Kidney (tissue), 14 donors: ENCODE data around the gene MASP1. TPM values are rescaled to one million over a fixed set of nuclear protein-coding genes. Genes with fewer than 3 reads are reported as not detected.

Experiments
- DNase-seq, 5 donors: peaks; one replicate each; pipeline ENCODE4 v3.0.0-alpha.2; 2013 to 2020
- FAIRE-seq: peaks from 2 replicates; lab custom pipeline; 2012; peaks lifted over from hg19 to GRCh38; lab: Jason Lieb, UNC
- H3K27ac ChIP-seq, 2 donors: one replicate each; pipeline ENCODE4 v1.7.0; 2013; ENCODE audit warnings: low read depth in 2 of 2, low read length in 2 of 2, inconsistent platforms in 1 of 2
- H3K27me3 ChIP-seq: one replicate; pipeline ENCODE4 v1.7.1; 2013; ENCODE audit warnings: low read length, inconsistent platforms; ENCODE audit not compliant: control insufficient read depth, insufficient read depth
- H3K36me3 ChIP-seq, 3 donors: one replicate each; pipeline versions ENCODE4 v1.7.0 to v1.7.1; 2013; ENCODE audit warnings: low read length in 3 of 3, control low read depth in 1 of 3, inconsistent platforms in 1 of 3; ENCODE audit not compliant: insufficient read depth in 3 of 3, control insufficient read depth in 2 of 3
- H3K4me1 ChIP-seq, 3 donors: one replicate each; pipeline versions ENCODE4 v1.7.0 to v1.7.1; 2013; ENCODE audit warnings: low read length in 3 of 3, inconsistent platforms in 1 of 3, low read depth in 1 of 3; ENCODE audit not compliant: control insufficient read depth in 2 of 3, insufficient read depth in 2 of 3
- H3K4me3 ChIP-seq, 3 donors: one replicate each; pipeline versions ENCODE4 v1.7.0 to v1.8.1; 2013; ENCODE audit warnings: low read length in 3 of 3, control low read depth in 1 of 3, inconsistent platforms in 1 of 3
- H3K9ac ChIP-seq, 3 donors: one replicate each; pipeline versions ENCODE4 v1.7.0 to v1.7.1; 2013; ENCODE audit warnings: low read length in 3 of 3, control low read depth in 1 of 3, inconsistent platforms in 1 of 3
- H3K9me3 ChIP-seq, 3 donors: one replicate each; pipeline versions ENCODE4 v1.7.0 to v1.7.1; 2013; ENCODE audit warnings: low read length in 3 of 3, control low read depth in 1 of 3, inconsistent platforms in 1 of 3; ENCODE audit not compliant: control insufficient read depth in 2 of 3, insufficient read depth in 1 of 3
- intact Hi-C: fragments of 100-400 bp; cut with DNase I; formaldehyde crosslinking; loops from one replicate; pipeline ENCODE4 v1.11.1; 2022
- polyA plus RNA-seq: library from polyadenylated mRNA; stranded (reverse); fragments of 350-450 nt; fragmentation: Illumina TruSeq; extraction: RNeasy Lipid Tissue Mini Kit (QIAGEN cat#74804); gene quantifications from one replicate; pipeline ENCODE4 v1.2.3, GENCODE V29; 2014; ENCODE audit warnings: low read depth, low replicate concordance; ENCODE audit not compliant: insufficient read depth
- total RNA-seq: library from RNA; stranded (reverse); fragmentation: NEBNext Ultra II Directional; extraction: Animal tissue kit (Norgen Biotek cat#: 25700); gene quantifications from one replicate; pipeline ENCODE4 v1.2.1, GENCODE V29; 2021
- TF ChIP-seq, protein P1 (sequence below): IDR thresholded peaks from 3 replicates; pipeline ENCODE4 v1.5.1; 2012; ENCODE audit warnings: mild to moderate bottlenecking, moderate library complexity, borderline replicate concordance; ENCODE audit not compliant: insufficient read depth; ENCODE audit errors: extremely low read depth
- donor health status: control.
- donor health status: control.
- donor health status: control.
- donor health status: control.
- donor health status: control.
- donor health status: DM: yes; HTN: yes; CAD: no.
- donor health status: Normal renal cell carcinoma (clear cell type).

Gene MASP1
- total and polyA plus RNA-seq, 2 donors from 2014 or later = 2.8 to 4.8 TPM

DNA sequence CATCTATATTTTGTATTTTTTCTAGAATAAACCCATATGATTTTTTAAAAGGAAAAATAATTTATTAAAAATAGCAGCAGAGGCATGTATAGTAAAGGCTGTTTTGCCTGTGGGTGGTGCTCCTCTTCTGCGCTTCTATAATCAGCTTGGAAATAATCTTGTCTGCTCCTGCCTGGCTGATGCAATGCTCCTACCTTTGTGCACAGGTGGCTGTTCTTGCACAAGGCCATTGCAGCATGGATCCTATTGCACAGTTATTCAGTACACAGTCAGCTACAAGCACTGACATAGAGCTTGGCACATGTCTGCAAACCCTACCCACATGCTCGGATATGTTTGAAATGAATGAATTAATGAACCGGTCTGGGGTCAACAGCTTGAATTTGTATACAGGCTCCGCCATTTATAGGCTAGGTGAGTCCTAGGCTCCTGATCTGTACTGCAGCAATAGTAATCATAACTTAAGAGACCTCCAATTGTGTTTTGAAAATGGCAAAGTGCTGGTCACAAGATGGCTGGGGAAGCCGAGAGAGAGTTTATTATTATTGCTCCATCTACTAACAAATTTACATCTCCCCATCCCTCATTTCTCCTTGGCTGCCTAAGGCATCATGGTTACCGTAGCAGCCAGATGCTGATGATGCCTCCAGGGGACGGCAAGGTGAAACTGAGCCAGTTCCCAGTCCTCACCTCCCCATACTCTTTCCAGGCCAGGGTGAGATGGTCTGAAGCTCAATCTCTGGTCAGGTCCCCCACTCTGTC is 94.8 kb downstream of the MASP1 start:
- DNase-seq = no peak
- Histone ChIP-seq H3K4me3 (no peak overlapping the region), H3K9ac (no peak overlapping the region), H3K4me1 (no peaks in the 10 kb centered on the region), H3K27me3 (no peaks in the 10 kb centered on the region), H3K27ac (no peak overlapping the region), H3K36me3 (no peaks in the 10 kb centered on the region), H3K9me3 (no peaks in the 10 kb centered on the region)
- no peak for FAIRE-seq
- intact Hi-C loops = no loop called here
- TF ChIP-seq, protein P1, sequence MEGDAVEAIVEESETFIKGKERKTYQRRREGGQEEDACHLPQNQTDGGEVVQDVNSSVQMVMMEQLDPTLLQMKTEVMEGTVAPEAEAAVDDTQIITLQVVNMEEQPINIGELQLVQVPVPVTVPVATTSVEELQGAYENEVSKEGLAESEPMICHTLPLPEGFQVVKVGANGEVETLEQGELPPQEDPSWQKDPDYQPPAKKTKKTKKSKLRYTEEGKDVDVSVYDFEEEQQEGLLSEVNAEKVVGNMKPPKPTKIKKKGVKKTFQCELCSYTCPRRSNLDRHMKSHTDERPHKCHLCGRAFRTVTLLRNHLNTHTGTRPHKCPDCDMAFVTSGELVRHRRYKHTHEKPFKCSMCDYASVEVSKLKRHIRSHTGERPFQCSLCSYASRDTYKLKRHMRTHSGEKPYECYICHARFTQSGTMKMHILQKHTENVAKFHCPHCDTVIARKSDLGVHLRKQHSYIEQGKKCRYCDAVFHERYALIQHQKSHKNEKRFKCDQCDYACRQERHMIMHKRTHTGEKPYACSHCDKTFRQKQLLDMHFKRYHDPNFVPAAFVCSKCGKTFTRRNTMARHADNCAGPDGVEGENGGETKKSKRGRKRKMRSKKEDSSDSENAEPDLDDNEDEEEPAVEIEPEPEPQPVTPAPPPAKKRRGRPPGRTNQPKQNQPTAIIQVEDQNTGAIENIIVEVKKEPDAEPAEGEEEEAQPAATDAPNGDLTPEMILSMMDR = no peak

DNA sequence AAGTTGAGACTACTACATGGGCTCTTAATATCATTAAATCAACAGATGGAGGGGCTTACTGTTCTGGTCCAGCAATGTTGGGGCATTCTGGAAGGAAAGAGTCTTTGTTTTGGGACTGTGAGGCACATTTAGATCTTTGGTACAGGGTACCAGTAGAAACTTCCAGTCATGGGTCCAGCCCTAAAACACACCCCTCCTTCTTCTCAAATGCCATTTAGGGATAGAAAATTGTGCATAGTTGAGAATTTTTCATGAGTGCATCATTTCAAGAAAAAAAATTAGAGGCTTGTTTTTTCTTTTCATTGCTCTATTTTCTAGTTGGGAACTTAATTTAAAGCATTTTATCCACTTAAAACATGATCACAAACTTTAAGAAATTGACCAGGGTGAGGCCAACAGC is 98.4 kb downstream of the MASP1 start:
- Histone ChIP-seq H3K4me1 (no peaks in the 10 kb centered on the region), H3K27me3 (no peaks in the 10 kb centered on the region), H3K9ac (no peak overlapping the region), H3K9me3 (no peaks in the 10 kb centered on the region), H3K4me3 (no peak overlapping the region), H3K27ac (no peak overlapping the region), H3K36me3 (no peaks in the 10 kb centered on the region)
- FAIRE-seq (no peak), DNase-seq (no peak)
- intact Hi-C loops = no loop called here
- TF ChIP-seq, protein P1 = no peak

DNA sequence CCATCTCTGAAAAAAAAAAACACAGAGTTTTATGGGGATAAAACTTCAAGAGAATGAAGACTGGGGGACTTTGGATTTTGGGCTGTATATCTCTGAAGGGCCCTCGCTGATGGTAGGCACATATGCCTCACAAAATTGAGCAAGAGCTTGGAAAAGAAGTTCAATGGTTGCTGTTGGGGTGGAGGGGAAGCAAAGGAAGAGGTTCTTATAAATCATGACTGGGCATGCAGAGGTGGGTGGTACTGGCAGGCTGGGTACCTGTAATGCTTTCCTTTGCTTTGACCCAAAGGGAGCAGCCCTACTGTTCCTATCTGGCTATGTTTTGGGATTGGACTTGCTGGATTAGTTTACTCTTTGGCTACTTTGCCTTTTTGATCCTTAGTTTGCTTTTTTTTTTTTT is 100.3 kb downstream of the MASP1 start:
- intact Hi-C loops = no loop called here
- no peak for FAIRE-seq
- H3K36me3 ChIP-seq = no peaks in the 10 kb centered on the region
- no peak overlapping the region for H3K4me3 ChIP-seq
- H3K4me1 ChIP-seq = no peaks in the 10 kb centered on the region
- no peaks in the 10 kb centered on the region for H3K27me3 ChIP-seq
- no peak overlapping the region for H3K9ac ChIP-seq
- TF ChIP-seq, protein P1 = no peak
- no peaks in the 10 kb centered on the region for H3K9me3 ChIP-seq
- no peak for DNase-seq
- no peak overlapping the region for H3K27ac ChIP-seq
